GM12891 (cell line): ENCODE data around the gene MCTP2.
"Not testable (repeated sequence)": the region's sequence is repeated elsewhere in the genome, so short reads cannot be mapped to it uniquely, and the experiment has no call there.

Experiments used
- DNase-seq: peaks from one replicate; pipeline ENCODE4 v3.0.0; 2011; ENCODE audit warnings: low spot score; ENCODE audit not compliant: insufficient read length
- FAIRE-seq: peaks from 2 replicates; lab custom pipeline; 2011; peaks lifted over from hg19 to GRCh38; lab: Jason Lieb, UNC
- PAX5 ChIP-seq: IDR thresholded peaks from 2 replicates; pipeline ENCODE4 v1.6.1; 2011; ENCODE audit warnings: low read length, moderate library complexity, mild to moderate bottlenecking; ENCODE audit not compliant: insufficient read depth, severe bottlenecking
- POLR2A ChIP-seq: IDR thresholded peaks from 2 replicates; pipeline ENCODE4 v1.6.1; 2011; ENCODE audit warnings: low read depth, low read length, control low read depth
- POLR2AphosphoS5 ChIP-seq: IDR thresholded peaks from 2 replicates; pipeline ENCODE4 v1.6.1; 2011; ENCODE audit warnings: low read depth, low read length, control low read depth
- POU2F2 ChIP-seq: IDR thresholded peaks from 2 replicates; pipeline ENCODE4 v1.6.1; 2011; ENCODE audit warnings: low read depth, mild to moderate bottlenecking, control low read depth, low read length, moderate library complexity
- SPI1 ChIP-seq: IDR thresholded peaks from 2 replicates; pipeline ENCODE4 v1.6.1; 2011; ENCODE audit warnings: low read depth, low read length, control low read depth
- TAF1 ChIP-seq: IDR thresholded peaks from 2 replicates; pipeline ENCODE4 v1.6.1; 2011; ENCODE audit warnings: low read depth, low read length, control low read depth

Gene MCTP2

GRCh38 chr15:94246016-94246415 lies 14.7 kb downstream of the MCTP2 start:
- DNase-seq (no peak), FAIRE-seq (no peak)
- TF ChIP-seq PAX5 (no peak), SPI1 (no peak), POLR2A (no peak), POLR2AphosphoS5 (no peak), POU2F2 (no peak), TAF1 (no peak)

DNA sequence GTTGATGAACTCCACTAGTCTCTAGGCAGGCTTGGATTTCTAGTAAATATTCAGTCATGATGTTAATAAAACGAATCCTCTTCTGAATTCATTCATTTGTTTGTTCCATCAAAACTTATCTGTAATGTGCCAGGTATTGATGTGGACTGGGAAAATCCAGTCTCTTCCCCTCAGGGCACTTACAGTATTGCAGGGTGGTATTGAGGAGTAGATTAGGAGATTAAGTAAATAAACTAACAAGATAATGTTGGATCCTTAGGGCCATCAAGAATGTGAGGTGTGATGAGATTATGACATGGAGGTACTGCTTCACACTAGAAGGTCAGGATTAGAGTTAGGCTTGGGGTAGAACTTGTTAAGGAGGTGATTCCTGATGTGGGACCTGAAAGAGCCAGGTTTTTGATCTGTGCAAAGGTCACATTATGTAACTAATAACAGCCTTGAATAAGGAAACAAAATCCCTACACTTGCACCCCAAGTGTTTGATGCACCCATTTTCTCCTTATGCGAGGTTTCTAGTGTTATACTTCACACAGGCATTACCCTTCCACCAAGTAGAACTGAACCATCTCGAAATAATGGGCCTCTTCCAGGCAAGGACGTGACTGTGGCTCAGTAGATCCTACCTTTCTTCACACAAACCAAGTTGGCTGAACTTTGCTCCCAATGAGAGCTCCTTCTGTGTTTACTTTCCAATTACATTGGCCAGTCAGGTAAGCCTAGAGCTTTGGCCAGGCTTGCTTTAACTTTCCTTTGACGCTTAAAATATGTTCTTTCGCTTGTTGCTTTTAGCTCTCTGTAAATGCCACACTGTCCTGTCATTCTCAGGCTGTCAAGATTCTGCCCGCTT lies 16.7 kb downstream of the MCTP2 start:
- FAIRE-seq (no peak), DNase-seq (no peak)
- no peak for TF ChIP-seq PAX5
- no peak for TF ChIP-seq POLR2A
- TF ChIP-seq SPI1: no peak
- TF ChIP-seq POU2F2: no peak
- TF ChIP-seq TAF1: no peak
- no peak for TF ChIP-seq POLR2AphosphoS5

- TF ChIP-seq POLR2AphosphoS5 (no peak), PAX5 (no peak), SPI1 (no peak), POLR2A (no peak), TAF1 (no peak), POU2F2 (no peak)
- no peak for DNase-seq
- no peak for FAIRE-seq
Observed at GRCh38 chr15:94250801-94251200, 19.4 kb downstream of the MCTP2 start.

DNA sequence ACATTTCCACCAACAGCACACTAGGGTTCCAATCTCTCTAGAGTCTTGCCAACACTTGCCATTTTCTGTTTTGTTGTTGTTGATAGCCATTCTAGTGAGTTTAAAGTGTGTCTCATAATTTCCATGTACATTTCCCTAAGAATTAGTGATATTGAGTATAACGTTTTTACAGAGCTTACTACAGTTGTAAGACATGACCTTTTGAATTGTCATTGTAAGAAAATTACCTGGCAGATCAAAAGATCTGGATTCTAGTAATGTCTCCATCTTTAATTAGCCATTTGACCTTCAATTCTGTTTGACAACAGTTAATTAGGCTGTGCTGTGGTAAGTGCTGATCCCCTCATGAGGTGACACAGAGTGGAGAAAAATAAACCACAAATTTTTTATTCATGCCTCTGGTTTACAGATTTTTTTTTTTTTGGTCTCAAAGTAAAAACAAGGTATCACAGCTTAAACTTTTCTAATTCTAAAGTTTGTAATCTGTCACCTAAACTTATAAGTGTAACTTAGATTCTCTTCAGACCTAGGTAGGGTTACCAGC lies 20.9 kb downstream of the MCTP2 start:
- FAIRE-seq (no peak), DNase-seq (no peak)
- TF ChIP-seq POLR2AphosphoS5: no peak
- no peak for TF ChIP-seq SPI1
- no peak for TF ChIP-seq TAF1
- TF ChIP-seq POU2F2: no peak

GRCh38 chr15:94252906-94253491 lies 21.6 kb downstream of the MCTP2 start:
- DNase-seq (no peak), FAIRE-seq (peak; percentile 13)
- TF ChIP-seq POLR2A: no peak
- no peak for TF ChIP-seq POU2F2
- no peak for TF ChIP-seq SPI1
- TF ChIP-seq POLR2AphosphoS5: no peak
- no peak for TF ChIP-seq PAX5
- TF ChIP-seq TAF1: no peak

DNA sequence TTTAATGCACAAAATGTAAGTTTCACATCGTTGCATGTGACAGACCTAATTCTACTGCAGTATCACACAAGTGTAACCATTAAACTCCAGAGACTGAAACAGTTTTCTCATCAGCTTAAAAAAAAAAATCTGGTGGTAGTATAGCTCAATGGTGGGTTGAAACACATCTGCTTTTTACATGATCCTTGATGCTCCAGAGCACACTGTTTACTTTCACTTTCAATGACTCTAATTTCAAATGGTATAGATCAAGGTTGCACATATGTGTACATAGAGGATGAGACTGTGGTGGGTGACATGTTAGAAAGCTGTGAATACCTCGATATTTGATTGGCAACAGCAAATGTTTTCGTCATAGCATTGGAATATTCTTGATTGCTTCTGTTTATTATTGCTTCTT lies 22.4 kb downstream of the MCTP2 start:
- TF ChIP-seq POLR2AphosphoS5 (no peak), POU2F2 (no peak), SPI1 (no peak), PAX5 (no peak), POLR2A (no peak), TAF1 (no peak)
- no peak for DNase-seq
- no peak for FAIRE-seq

- DNase-seq: no peak
- FAIRE-seq: no peak
- TF ChIP-seq POLR2AphosphoS5 (no peak), PAX5 (no peak), TAF1 (no peak), SPI1 (no peak), POLR2A (no peak), POU2F2 (no peak)
Observed at GRCh38 chr15:94255540-94255939, 24.2 kb downstream of the MCTP2 start.

DNA sequence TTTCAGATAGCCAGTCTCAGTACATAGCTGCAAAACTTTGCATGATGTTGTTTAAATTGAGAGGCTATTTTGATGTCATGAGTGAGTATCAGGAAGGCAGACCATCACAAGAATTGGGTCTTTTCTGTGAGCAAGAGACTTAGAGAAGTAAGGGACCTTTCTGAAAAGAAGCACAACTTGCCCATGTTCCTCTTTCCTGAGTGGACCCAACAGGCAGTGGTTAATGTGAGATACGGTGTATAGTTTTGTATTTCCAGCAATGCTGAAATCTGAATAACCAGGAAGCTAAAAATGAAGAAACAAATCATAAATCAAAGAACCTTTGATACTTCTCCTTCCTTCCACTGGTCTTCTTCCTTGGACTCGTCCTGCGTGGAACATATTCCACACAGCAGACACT lies 25.1 kb downstream of the MCTP2 start:
- TF ChIP-seq SPI1: no peak
- no peak for TF ChIP-seq POLR2AphosphoS5
- TF ChIP-seq TAF1: no peak
- no peak for TF ChIP-seq POLR2A
- TF ChIP-seq PAX5: no peak
- TF ChIP-seq POU2F2: no peak
- DNase-seq (no peak), FAIRE-seq (peak; percentile 26)

DNA sequence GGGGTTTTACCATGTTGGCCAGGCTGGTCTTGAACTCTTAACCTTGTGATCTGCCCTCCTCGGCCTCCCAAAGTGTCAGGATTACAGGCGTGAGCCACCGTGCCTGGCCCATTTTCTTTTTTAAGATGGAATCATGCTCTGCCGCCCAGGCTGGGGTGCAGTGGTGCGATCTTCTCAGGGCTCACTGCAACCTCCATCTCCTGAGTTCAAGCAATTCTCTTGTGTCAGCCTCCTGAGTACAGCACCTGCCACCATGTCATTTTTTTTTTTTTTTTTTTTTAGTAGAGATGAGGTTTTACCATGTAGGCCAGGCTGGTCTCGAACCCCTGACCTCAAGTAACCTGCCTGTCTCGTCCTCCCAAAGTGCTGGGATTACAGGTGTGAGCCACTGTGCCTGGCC lies 26.4 kb downstream of the MCTP2 start:
- DNase-seq, FAIRE-seq: not testable (repeated sequence)

- DNase-seq (no peak), FAIRE-seq (peak; percentile 47)
- no peak for TF ChIP-seq POLR2AphosphoS5
- no peak for TF ChIP-seq PAX5
- no peak for TF ChIP-seq TAF1
- TF ChIP-seq POLR2A: no peak
- no peak for TF ChIP-seq POU2F2
- peak; percentile 57 for TF ChIP-seq SPI1
Observed at GRCh38 chr15:94258246-94258645, 26.9 kb downstream of the MCTP2 start.
